Adipose tissue (tissue), 3 donors: ENCODE measurements around the gene FGF18. TPM values are rescaled to one million over a fixed set of nuclear protein-coding genes. Genes with fewer than 3 reads are reported as not detected.

Source experiments
- H3K27ac ChIP-seq: one replicate; pipeline ENCODE4 v1.5.1; 2013; ENCODE audit warnings: low read depth, low read length
- WGBS, 3 donors: extraction: QIAGEN DNeasy Blood & Tissue Kit; methylation state at CpG; one replicate each; pipeline ENCODE4 v1.1.7; 2013; 5-methylcytosine and 5-hydroxymethylcytosine counted together
- polyA plus RNA-seq, 3 donors: library from polyadenylated mRNA; stranded (reverse); fragments of 200-250 nt; gene quantifications; one replicate each; pipeline ENCODE4 v1.2.3, GENCODE V29; 2013
- donor health status: healthy with polysubstance abuse.
- donor health status: Bipolar disorder and iron deficiency.
- donor health status: healthy.

FGF18 gene
- polyA plus RNA-seq, 3 donors = 0.24 to 5.1 (median 1.6) TPM

- WGBS, 3 donors = 1% methylated on average over 54 to 95 of the region's 95 CpGs
- no peak overlapping the region for H3K27ac ChIP-seq
These were observed 412 bp downstream of the FGF18 start for GRCh38 chr5:171419688-171420430.

- H3K27ac ChIP-seq = no peak overlapping the region
These were observed 1.2 kb downstream of the FGF18 start for GRCh38 chr5:171420431-171421241.

GRCh38 chr5:171421331-171422262 lies 2.1 kb downstream of the FGF18 start:
- 60 to 67% (median 63%) methylated on average over 16 of the region's 16 CpGs for WGBS, 3 donors
- no peak overlapping the region for H3K27ac ChIP-seq

More at GRCh38 chr5:171420431-171421241, 1.2 kb downstream of the FGF18 start:
- 1% methylated on average over 57 to 65 of the region's 65 CpGs for WGBS, 3 donors

- WGBS, 3 donors = 92 to 100% (median 98%) methylated on average over 2 of the region's 2 CpGs
- H3K27ac ChIP-seq = no peak overlapping the region
These were observed 3.0 kb downstream of the FGF18 start for GRCh38 chr5:171422495-171422894.

- no peak overlapping the region for H3K27ac ChIP-seq
These were observed 3.6 kb downstream of the FGF18 start for GRCh38 chr5:171422902-171423663.

GRCh38 chr5:171424726-171425125 lies 5.3 kb downstream of the FGF18 start:
- no peak overlapping the region for H3K27ac ChIP-seq
- 60 to 81% (median 69%) methylated on average over 5 of the region's 5 CpGs for WGBS, 3 donors

More at GRCh38 chr5:171422902-171423663, 3.6 kb downstream of the FGF18 start:
- WGBS, 3 donors = 87 to 92% (median 89%) methylated on average over 26 of the region's 26 CpGs

GRCh38 chr5:171425596-171426244 lies 6.3 kb downstream of the FGF18 start:
- 88 to 96% (median 94%) methylated on average over 13 to 14 of the region's 14 CpGs for WGBS, 3 donors
- no peak overlapping the region for H3K27ac ChIP-seq

GRCh38 chr5:171426266-171426665 lies 6.8 kb downstream of the FGF18 start:
- WGBS, 3 donors = 78 to 89% (median 83%) methylated on average over 4 of the region's 4 CpGs
- H3K27ac ChIP-seq = no peak overlapping the region

- no peak overlapping the region for H3K27ac ChIP-seq
- WGBS, 3 donors = 91 to 98% (median 94%) methylated on average over 9 of the region's 9 CpGs
These were observed 7.2 kb downstream of the FGF18 start for GRCh38 chr5:171426680-171427079.

- H3K27ac ChIP-seq = no peak overlapping the region
- WGBS, 3 donors = 72 to 85% (median 84%) methylated on average over 20 of the region's 20 CpGs
These were observed 8.1 kb downstream of the FGF18 start for GRCh38 chr5:171427318-171428167.

- no peak overlapping the region for H3K27ac ChIP-seq
- WGBS, 3 donors = 92 to 93% (median 93%) methylated on average over 9 of the region's 9 CpGs
These were observed 8.8 kb downstream of the FGF18 start for GRCh38 chr5:171428168-171428696.

GRCh38 chr5:171428809-171429542 lies 9.5 kb downstream of the FGF18 start:
- WGBS, 3 donors = 88 to 90% (median 90%) methylated on average over 16 of the region's 16 CpGs

GRCh38 chr5:171429543-171429910 lies 10.1 kb downstream of the FGF18 start:
- no peak overlapping the region for H3K27ac ChIP-seq
- 88 to 89% (median 89%) methylated on average over 4 of the region's 4 CpGs for WGBS, 3 donors

More at GRCh38 chr5:171428809-171429542, 9.5 kb downstream of the FGF18 start:
- no peak overlapping the region for H3K27ac ChIP-seq

GRCh38 chr5:171431251-171431777 lies 11.9 kb downstream of the FGF18 start:
- no peak overlapping the region for H3K27ac ChIP-seq
- WGBS, 3 donors = 89 to 93% (median 92%) methylated on average over 7 of the region's 7 CpGs

- no peak overlapping the region for H3K27ac ChIP-seq
- 70 to 79% (median 79%) methylated on average over 8 of the region's 8 CpGs for WGBS, 3 donors
These were observed 12.6 kb downstream of the FGF18 start for GRCh38 chr5:171432076-171432475.
